OCI-LY7 (cell line): ENCODE results near the gene PDIA2. TPM values are rescaled to one million over a fixed set of nuclear protein-coding genes. Genes with fewer than 3 reads are reported as not detected.

Experiments used
- BruUV-seq: library from RNA; stranded (reverse); fragments of 400-500 nt; replicated peaks from 2 replicates; lab custom pipeline; 2021; lab: Mats Ljungman, UMichigan
- CTCF ChIA-PET: fragments of 300-600 bp; sonication (Branson Sonifier 250); formaldehyde crosslinking; loops from one replicate; lab custom pipeline; 2022; ENCODE audit warnings: antibody characterized with exemption; ENCODE audit not compliant: unreplicated experiment; lab: Charles Lee
- POLR2A ChIA-PET: fragments of 300-600 bp; sonication (Branson Sonifier 250); formaldehyde crosslinking; loops from one replicate; lab custom pipeline; 2022; ENCODE audit warnings: antibody characterized with exemption; lab: Charles Lee
- DNase-seq: peaks from one replicate; pipeline ENCODE4 v3.0.0-alpha.2; 2015; ENCODE audit warnings: low spot score
- H2AFZ ChIP-seq: fragments of 200-600 bp; sonication (generic), shearing (Covaris generic); 2 replicates; pipeline ENCODE4 v1.6.1; 2014; ENCODE audit warnings: mild to moderate bottlenecking, antibody characterized with exemption, low read length, moderate library complexity
- H3K27ac ChIP-seq: fragments of 200-600 bp; sonication (generic); 2 replicates; pipeline ENCODE4 v1.5.1; 2014; ENCODE audit warnings: mixed run types, low read depth, mild to moderate bottlenecking, moderate library complexity, low read length, inconsistent platforms; ENCODE audit not compliant: poor library complexity, severe bottlenecking
- H3K36me3 ChIP-seq: fragments of 200-600 bp; sonication (generic); 2 replicates; pipeline ENCODE4 v1.6.1; 2014; ENCODE audit warnings: mild to moderate bottlenecking, antibody characterized with exemption, low read length, moderate library complexity, mixed read lengths; ENCODE audit not compliant: insufficient read depth
- H3K4me1 ChIP-seq: fragments of 200-600 bp; sonication (generic); 2 replicates; pipeline ENCODE4 v1.5.1; 2014; ENCODE audit warnings: mild to moderate bottlenecking, low read length; ENCODE audit not compliant: insufficient read depth, poor library complexity, severe bottlenecking
- H3K4me2 ChIP-seq: fragments of 200-600 bp; sonication (generic); 2 replicates; pipeline ENCODE4 v1.6.1; 2014; ENCODE audit warnings: mild to moderate bottlenecking, low read length
- H3K4me3 ChIP-seq: fragments of 200-600 bp; sonication (generic); 2 replicates; pipeline ENCODE4 v1.5.1; 2014; ENCODE audit warnings: mild to moderate bottlenecking, low read depth, low read length; ENCODE audit not compliant: poor library complexity, severe bottlenecking
- H3K79me2 ChIP-seq: fragments of 200-600 bp; sonication (generic); 2 replicates; pipeline ENCODE4 v1.6.1; 2016; ENCODE audit warnings: low read depth, mild to moderate bottlenecking, low read length, moderate library complexity, mixed read lengths; ENCODE audit not compliant: insufficient read depth
- H3K9me2 ChIP-seq: fragments of 200-600 bp; sonication (generic); 2 replicates; pipeline ENCODE4 v1.6.1; 2016; ENCODE audit warnings: mild to moderate bottlenecking, low read length, mixed read lengths; ENCODE audit not compliant: insufficient read depth
- H3K9me3 ChIP-seq: fragments of 200-600 bp; sonication (generic); 2 replicates; pipeline ENCODE4 v1.6.1; 2014; ENCODE audit warnings: mild to moderate bottlenecking, mixed run types, low read length, mixed read lengths
- H4K20me1 ChIP-seq: fragments of 200-600 bp; sonication (generic); 2 replicates; pipeline ENCODE4 v1.6.1; 2014; ENCODE audit warnings: mild to moderate bottlenecking, antibody characterized with exemption, low read length, moderate library complexity, mixed read lengths; ENCODE audit not compliant: insufficient read depth
- EZH2phosphoT487 ChIP-seq: fragments of 200-600 bp; sonication (generic); IDR thresholded peaks from 2 replicates; pipeline ENCODE4 v1.6.1; 2018; ENCODE audit warnings: low read depth, borderline replicate concordance, mild to moderate bottlenecking, mixed run types, antibody characterized with exemption, low read length, moderate library complexity, mixed read lengths
- intact Hi-C: fragments of 100-400 bp; cut with micrococcal nuclease; formaldehyde crosslinking; loops from one replicate; pipeline ENCODE4 v1.10.0; 2022; ENCODE audit not compliant: unreplicated experiment
- total RNA-seq, 2 experiments: library from RNA; depleted of rRNA in 1 of 2; stranded (reverse); fragments of >200 nt in 1 of 2; shearing (Covaris generic) in 1 of 2; gene quantifications; 2 replicates each; pipeline ENCODE4 v1.2.3, GENCODE V29; 2014 to 2022
- TF ChIP-seq, protein P1 (sequence below): fragments of 200-600 bp; sonication (generic); conservative IDR thresholded peaks from 2 replicates; pipeline ENCODE4 v1.5.1; 2014; ENCODE audit warnings: mild to moderate bottlenecking, antibody characterized with exemption, low read length, moderate library complexity, mixed read lengths

PDIA2 gene
- total RNA-seq, 2 experiments from 2014 or later: not detected

DNA sequence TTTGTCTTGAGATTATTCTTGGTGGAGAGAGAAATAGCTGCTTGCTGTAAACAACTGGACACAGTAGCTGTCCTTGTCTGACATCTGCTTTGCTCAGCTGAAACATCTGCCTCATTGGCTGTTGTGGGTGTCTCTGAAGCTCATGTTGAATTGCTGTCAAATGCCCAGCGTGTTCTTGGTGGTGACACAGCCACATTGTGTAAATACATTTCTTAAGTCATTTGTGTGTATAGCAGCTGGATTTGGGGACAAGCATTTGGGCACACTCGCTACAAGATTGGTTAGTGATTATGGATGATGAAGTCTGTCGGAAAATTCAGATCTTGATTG lies 43.1 kb upstream of the PDIA2 start:
- 0 out of 2 replicates have a peak overlapping the region, but pooled peaks have one; percentile 4 for H3K4me2 ChIP-seq
- H3K79me2 ChIP-seq: peaks cover 4% of the 10 kb centered on the region; the same call in 1 of the 2 replicates
- POLR2A ChIA-PET: interaction anchor here (0.6 to 1.4 kb wide), 3 partner anchors 11 to 155 kb away, joined by 3 to 5 read pairs (median 4); no protein-coding TSS in a partner anchor
- CTCF ChIA-PET: no interaction called here
- no peak overlapping the region for H3K4me3 ChIP-seq
- peaks cover 25% of the 10 kb centered on the region for H3K4me1 ChIP-seq
- no TSS peak for BruUV-seq
- H3K9me2 ChIP-seq: no peaks in the 10 kb centered on the region
- no peaks in the 10 kb centered on the region for H3K36me3 ChIP-seq
- H2AFZ ChIP-seq: no peak overlapping the region
- TF ChIP-seq, protein P1, sequence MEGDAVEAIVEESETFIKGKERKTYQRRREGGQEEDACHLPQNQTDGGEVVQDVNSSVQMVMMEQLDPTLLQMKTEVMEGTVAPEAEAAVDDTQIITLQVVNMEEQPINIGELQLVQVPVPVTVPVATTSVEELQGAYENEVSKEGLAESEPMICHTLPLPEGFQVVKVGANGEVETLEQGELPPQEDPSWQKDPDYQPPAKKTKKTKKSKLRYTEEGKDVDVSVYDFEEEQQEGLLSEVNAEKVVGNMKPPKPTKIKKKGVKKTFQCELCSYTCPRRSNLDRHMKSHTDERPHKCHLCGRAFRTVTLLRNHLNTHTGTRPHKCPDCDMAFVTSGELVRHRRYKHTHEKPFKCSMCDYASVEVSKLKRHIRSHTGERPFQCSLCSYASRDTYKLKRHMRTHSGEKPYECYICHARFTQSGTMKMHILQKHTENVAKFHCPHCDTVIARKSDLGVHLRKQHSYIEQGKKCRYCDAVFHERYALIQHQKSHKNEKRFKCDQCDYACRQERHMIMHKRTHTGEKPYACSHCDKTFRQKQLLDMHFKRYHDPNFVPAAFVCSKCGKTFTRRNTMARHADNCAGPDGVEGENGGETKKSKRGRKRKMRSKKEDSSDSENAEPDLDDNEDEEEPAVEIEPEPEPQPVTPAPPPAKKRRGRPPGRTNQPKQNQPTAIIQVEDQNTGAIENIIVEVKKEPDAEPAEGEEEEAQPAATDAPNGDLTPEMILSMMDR: no peak
- TF ChIP-seq EZH2phosphoT487: no peak
- no peaks in the 10 kb centered on the region for H3K9me3 ChIP-seq
- H4K20me1 ChIP-seq: no peaks in the 10 kb centered on the region
- intact Hi-C loops: no loop called here
- DNase-seq: no peak
- peak overlapping the region; percentile 27 for H3K27ac ChIP-seq

DNA sequence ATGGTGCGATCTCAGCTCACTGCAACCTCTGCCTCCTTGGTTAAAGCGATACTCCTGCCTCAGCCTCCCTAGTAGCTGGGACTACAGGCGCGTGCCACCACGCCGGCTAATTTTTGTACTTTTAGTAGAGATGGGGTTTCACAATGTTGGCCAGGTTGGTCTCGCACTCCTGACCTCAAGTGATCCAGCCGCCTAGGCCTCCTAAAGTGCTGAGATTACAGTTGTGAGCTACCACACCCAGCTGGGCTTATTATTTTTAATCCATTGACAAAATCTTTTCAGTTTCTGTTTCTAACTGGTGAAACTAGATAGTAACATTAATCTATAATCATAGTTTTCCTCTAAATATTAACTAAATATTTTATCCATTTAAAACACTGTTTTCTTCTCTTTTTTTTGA lies 42.4 kb upstream of the PDIA2 start:
- CTCF ChIA-PET: no interaction called here
- TF ChIP-seq, protein P1: no peak
- TF ChIP-seq EZH2phosphoT487: no peak
- Histone ChIP-seq H3K4me3 (no peak overlapping the region), H3K9me3 (no peaks in the 10 kb centered on the region), H3K27ac (no peak overlapping the region), H3K36me3 (no peaks in the 10 kb centered on the region), H4K20me1 (no peaks in the 10 kb centered on the region), H3K4me2 (no peak overlapping the region), H2AFZ (no peak overlapping the region), H3K79me2 (peaks cover 4% of the 10 kb centered on the region; the same call in 1 of the 2 replicates), H3K4me1 (peaks cover 24% of the 10 kb centered on the region), H3K9me2 (no peaks in the 10 kb centered on the region)
- POLR2A ChIA-PET: interaction anchor here (1.3 to 1.4 kb wide), 2 partner anchors 12 to 13 kb away, joined by 3 to 5 read pairs; no protein-coding TSS in a partner anchor
- intact Hi-C loops: no loop called here
- DNase-seq: no peak
- BruUV-seq: no TSS peak

DNA sequence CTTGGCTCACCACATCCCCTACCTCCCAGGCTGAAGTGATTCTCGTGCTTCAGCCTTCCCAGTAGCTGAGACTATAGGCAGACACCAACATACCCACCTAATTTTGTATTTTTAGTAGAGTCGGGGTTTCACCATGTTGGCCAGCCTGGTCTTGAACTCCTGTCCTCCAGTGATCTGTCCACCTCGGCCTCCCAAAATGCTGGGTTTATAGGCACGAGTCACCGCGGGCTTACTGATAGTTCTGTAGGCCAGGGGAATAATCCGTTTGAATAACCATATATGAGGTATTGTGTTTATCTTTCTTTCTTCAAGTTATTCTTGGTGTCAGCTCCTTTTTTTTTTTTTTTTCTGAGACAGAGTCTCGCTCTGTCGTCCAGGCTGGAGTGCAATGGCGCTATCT lies 40.7 kb upstream of the PDIA2 start:
- no peak for DNase-seq
- no peak for TF ChIP-seq EZH2phosphoT487
- TF ChIP-seq, protein P1: no peak
- no peaks in the 10 kb centered on the region for H3K79me2 ChIP-seq
- H3K9me2 ChIP-seq: no peaks in the 10 kb centered on the region
- H3K27ac ChIP-seq: no peak overlapping the region
- ChIA-PET CTCF (no interaction called here), POLR2A (no interaction called here)
- H4K20me1 ChIP-seq: no peaks in the 10 kb centered on the region
- no peak overlapping the region for H3K4me2 ChIP-seq
- intact Hi-C loops: no loop called here
- no peak overlapping the region for H3K4me3 ChIP-seq
- H3K36me3 ChIP-seq: no peaks in the 10 kb centered on the region
- H3K9me3 ChIP-seq: no peaks in the 10 kb centered on the region
- H3K4me1 ChIP-seq: peaks cover 21% of the 10 kb centered on the region
- no peak overlapping the region for H2AFZ ChIP-seq
- BruUV-seq: no TSS peak
